ENCODE measurements around the gene WLS.

WLS gene

GRCh38 chr1:68085752-68086151 lies 146.6 kb downstream of the WLS start:
- ATAC-seq (no peak), DNase-seq (no peak)

DNA sequence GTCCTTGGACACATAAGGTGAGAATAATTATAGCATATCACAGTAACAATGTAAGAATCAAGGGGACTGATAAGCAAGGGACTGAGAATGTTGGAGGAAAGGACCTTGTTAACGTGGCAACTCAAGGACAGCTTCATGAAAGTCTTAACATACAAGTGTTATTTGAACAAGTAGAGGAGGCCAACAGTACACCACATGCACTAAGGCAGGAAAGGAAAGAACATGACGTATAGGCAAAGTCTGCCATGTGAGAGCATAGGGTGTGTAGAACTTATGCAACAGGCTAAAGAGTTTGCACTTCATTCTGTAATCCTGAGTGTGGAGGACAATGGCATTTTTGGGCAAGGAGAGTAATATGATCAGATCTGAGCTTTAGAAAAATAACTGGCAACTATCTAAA lies 148.6 kb downstream of the WLS start:
- DNase-seq (no peak), ATAC-seq (no peak)

DNA sequence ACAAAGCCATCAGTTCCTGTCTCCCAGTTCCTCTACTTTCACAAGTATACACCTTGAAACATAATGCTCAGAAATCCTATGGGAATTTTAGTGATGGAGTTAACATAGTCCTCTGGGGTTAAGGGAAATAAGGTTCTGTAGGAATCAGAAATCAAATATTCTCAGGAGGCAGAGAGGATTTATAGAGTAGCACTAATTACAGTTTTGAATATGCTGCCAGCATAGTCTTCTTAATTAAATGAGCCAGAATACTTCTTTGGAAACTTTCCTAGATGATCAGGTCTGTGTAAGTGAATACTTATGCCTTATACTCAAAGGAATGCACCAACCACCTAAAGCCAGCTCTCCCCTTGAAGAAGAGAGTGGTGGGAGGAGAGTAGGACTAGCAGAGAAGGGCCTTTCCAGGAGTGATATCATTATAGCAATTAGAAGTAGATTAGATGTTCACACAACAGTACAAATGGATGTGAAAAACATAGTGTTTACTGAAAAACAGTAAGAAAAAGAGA lies 150.5 kb downstream of the WLS start:
- ATAC-seq (no peak), DNase-seq (no peak)

DNA sequence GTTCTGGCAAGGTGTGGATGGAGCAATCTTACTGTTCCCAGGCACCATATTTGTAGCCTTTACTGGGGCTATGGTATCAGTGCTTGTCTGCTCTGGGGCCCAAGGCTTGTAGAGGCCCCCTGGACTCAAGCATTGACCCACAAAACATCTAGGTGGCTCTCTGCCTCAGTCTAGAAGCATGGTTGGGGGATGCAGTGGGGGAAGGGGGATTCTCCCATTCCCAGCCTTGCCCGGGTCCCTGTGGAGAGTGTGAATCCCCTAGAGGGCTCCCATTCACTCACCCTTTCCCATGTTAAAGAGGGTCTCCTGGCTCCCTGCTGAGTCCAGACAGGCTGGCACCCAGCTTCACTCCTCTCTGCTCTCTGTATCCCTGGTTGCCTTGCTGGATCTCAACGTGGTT lies 153.7 kb downstream of the WLS start:
- no peak for DNase-seq
- ATAC-seq: no peak
